GM12801 (cell line): Measurements from ENCODE around the gene NNMT.

Source experiments
- CTCF ChIP-seq: IDR thresholded peaks from one replicate; pipeline ENCODE4 v1.5.1; 2011; ENCODE audit warnings: control low read depth; ENCODE audit not compliant: insufficient read length; ENCODE audit errors: extremely low read depth

The NNMT gene

GRCh38 chr11:114354076-114354475 lies 57.9 kb downstream of the NNMT start:
- no peak for TF ChIP-seq CTCF

GRCh38 chr11:114358716-114359115 lies 62.5 kb downstream of the NNMT start:
- TF ChIP-seq CTCF: no peak

- TF ChIP-seq CTCF: no peak
Measured at GRCh38 chr11:114359342-114359741, 63.1 kb downstream of the NNMT start.

- TF ChIP-seq CTCF: no peak
Measured at GRCh38 chr11:114362326-114362725, 66.1 kb downstream of the NNMT start.

- TF ChIP-seq CTCF: no peak
Measured at GRCh38 chr11:114362958-114363357, 66.8 kb downstream of the NNMT start.
